Endothelial cell of umbilical vein (primary cell): ENCODE data around the gene DLEC1. TPM values are rescaled to one million over a fixed set of nuclear protein-coding genes. Genes with fewer than 3 reads are reported as not detected.

Experiments used
- BruUV-seq: library from RNA; stranded (reverse); fragments of 400-500 nt; replicated peaks from 2 replicates; lab custom pipeline; 2021; lab: Mats Ljungman, UMichigan
- CTCF ChIA-PET: fragments of 300-600, 350-600 bp; sonication (Branson Sonifier 250); formaldehyde crosslinking; loops from one replicate; lab custom pipeline; 2021; ENCODE audit warnings: antibody characterized with exemption, inconsistent platforms; lab: Charles Lee
- POLR2A ChIA-PET: fragments of 300-600, 350-600 bp; sonication (Branson Sonifier 250); formaldehyde crosslinking; loops from one replicate; lab custom pipeline; 2021; ENCODE audit warnings: antibody characterized with exemption, inconsistent platforms; lab: Charles Lee
- DNase-seq: peaks from one replicate; pipeline ENCODE4 v3.0.0-alpha.2; 2011; ENCODE audit warnings: low read depth, low spot score
- FAIRE-seq: peaks from 2 replicates; lab custom pipeline; 2011; peaks lifted over from hg19 to GRCh38; lab: Jason Lieb, UNC
- H2AFZ ChIP-seq: 2 replicates; pipeline ENCODE4 v1.6.0; 2012; ENCODE audit warnings: low read depth, low read length, control low read depth, inconsistent platforms
- H3K27ac ChIP-seq: 2 replicates; pipeline ENCODE4 v1.5.1; 2011; ENCODE audit warnings: low read depth, mild to moderate bottlenecking, control low read depth, low read length, moderate library complexity; ENCODE audit not compliant: insufficient read depth
- H3K27me3 ChIP-seq, 2 experiments: 2 replicates each; pipeline versions ENCODE4 v1.6.0 to v1.6.1; 2011; ENCODE audit warnings: low read length in 2 of 2, mixed read lengths in 1 of 2; ENCODE audit not compliant: control insufficient read depth in 2 of 2, insufficient read depth in 2 of 2
- H3K36me3 ChIP-seq, 2 experiments: 2 replicates in 1 of 2; 3 replicates in 1 of 2; pipeline ENCODE4 v1.5.1; 2011; ENCODE audit warnings: low read length in 2 of 2, mild to moderate bottlenecking in 1 of 2, moderate library complexity in 1 of 2; ENCODE audit not compliant: control insufficient read depth in 2 of 2, insufficient read depth in 2 of 2; ENCODE audit errors: extremely low read depth in 1 of 2
- H3K4me1 ChIP-seq: 3 replicates; pipeline ENCODE4 v1.5.1; 2011; ENCODE audit warnings: mild to moderate bottlenecking, low read length; ENCODE audit not compliant: control insufficient read depth, insufficient read depth; ENCODE audit errors: extremely low read depth
- H3K4me2 ChIP-seq: 2 replicates; pipeline ENCODE4 v1.6.1; 2011; ENCODE audit warnings: low read length, control low read depth, mixed read lengths; ENCODE audit not compliant: insufficient read depth
- H3K4me3 ChIP-seq, 3 experiments: fragments of 200-600 bp in 1 of 3; sonication (generic), shearing (Covaris generic) in 1 of 3; replicated peaks in 1 of 3; 2 replicates each; pipeline ENCODE4 v1.5.1; 2011 to 2016; ENCODE audit warnings: control low read depth in 3 of 3, low read length in 3 of 3, mild to moderate bottlenecking in 2 of 3, inconsistent platforms in 1 of 3, low read depth in 1 of 3, moderate library complexity in 1 of 3; ENCODE audit not compliant: insufficient read depth in 1 of 3
- H3K79me2 ChIP-seq: 2 replicates; pipeline ENCODE4 v1.6.0; 2012; ENCODE audit warnings: low read length, inconsistent platforms; ENCODE audit not compliant: control insufficient read depth, insufficient read depth
- H3K9ac ChIP-seq: replicated peaks from 2 replicates; pipeline ENCODE3; 2011; ENCODE audit warnings: low read length, control low read depth; ENCODE audit not compliant: insufficient read depth; ENCODE audit errors: extremely low read depth
- H3K9me1 ChIP-seq: replicated peaks from 3 replicates; pipeline ENCODE4 v1.6.0; 2011; ENCODE audit warnings: mild to moderate bottlenecking, low read length; ENCODE audit not compliant: control insufficient read depth, insufficient read depth; ENCODE audit errors: extremely low read depth
- H3K9me3 ChIP-seq: replicated peaks from 2 replicates; pipeline ENCODE4 v1.5.1; 2012; ENCODE audit warnings: low read length, inconsistent platforms; ENCODE audit not compliant: control insufficient read depth, insufficient read depth
- H4K20me1 ChIP-seq: replicated peaks from 2 replicates; pipeline ENCODE3; 2011; ENCODE audit warnings: mild to moderate bottlenecking, low read length; ENCODE audit not compliant: control insufficient read depth, insufficient read depth; ENCODE audit errors: extremely low read depth
- CTCF ChIP-seq, 2 donors: IDR thresholded peaks; 1 replicate in 1 of 2; 2 replicates in 1 of 2; pipeline ENCODE4 v1.5.1; 2011; ENCODE audit warnings: low read length in 2 of 2, mild to moderate bottlenecking in 2 of 2, moderate library complexity in 2 of 2, control low read depth in 1 of 2, inconsistent platforms in 1 of 2, low read depth in 1 of 2; ENCODE audit not compliant: insufficient read depth in 1 of 2; ENCODE audit errors: extremely low read depth in 1 of 2
- EZH2 ChIP-seq: IDR thresholded peaks from 2 replicates; pipeline ENCODE4 v1.6.1; 2012; ENCODE audit warnings: borderline replicate concordance, low read depth, mild to moderate bottlenecking, moderate library complexity, low read length, inconsistent platforms; ENCODE audit not compliant: severe bottlenecking
- FOS ChIP-seq: IDR thresholded peaks from 2 replicates; pipeline ENCODE4 v1.6.1; 2011; ENCODE audit warnings: mild to moderate bottlenecking, low read length, moderate library complexity, borderline replicate concordance; ENCODE audit not compliant: insufficient read depth
- GATA2 ChIP-seq: IDR thresholded peaks from 2 replicates; pipeline ENCODE4 v1.7.0; 2011; ENCODE audit warnings: low read depth, mild to moderate bottlenecking, moderate library complexity, mixed read lengths, low read length; ENCODE audit not compliant: insufficient read length, insufficient read depth
- JUN ChIP-seq: IDR thresholded peaks from 2 replicates; pipeline ENCODE4 v1.6.1; 2011; ENCODE audit warnings: borderline replicate concordance, low read depth; ENCODE audit not compliant: insufficient read length, insufficient read depth
- MAX ChIP-seq: IDR thresholded peaks from 2 replicates; pipeline ENCODE4 v1.6.1; 2011; ENCODE audit not compliant: insufficient read depth, insufficient read length
- MYC ChIP-seq: IDR thresholded peaks from one replicate; pipeline ENCODE4 v1.6.1; 2011; ENCODE audit warnings: mild to moderate bottlenecking, low read depth, low read length
- POLR2A ChIP-seq: IDR thresholded peaks from 2 replicates; pipeline ENCODE4 v1.6.1; 2012; ENCODE audit warnings: low read depth, mild to moderate bottlenecking, control low read depth, low read length
- POLR2AphosphoS5 ChIP-seq: IDR thresholded peaks from 2 replicates; pipeline ENCODE4 v1.6.1; 2012; ENCODE audit warnings: low read depth, mild to moderate bottlenecking, control low read depth, low read length, moderate library complexity; ENCODE audit not compliant: insufficient read depth
- dilution Hi-C: fragments of 300-500 bp; cut with MboI; formaldehyde crosslinking; loops from one replicate; pipeline ENCODE4 v1.15.0; 2019; ENCODE audit warnings: low sequenced_read_pairs; ENCODE audit not compliant: extremely low pct_ligation_motif_present
- intact Hi-C: fragments of 100-400 bp; cut with micrococcal nuclease; formaldehyde crosslinking; loops from one replicate; pipeline ENCODE4 v1.10.0; 2022
- polyA plus RNA-seq, 4 experiments: library from polyadenylated mRNA; depleted of rRNA in 3 of 4; stranded (reverse) in 3 of 4; unstranded in 1 of 4; fragments of >200 nt; gene quantifications; 2 replicates each; pipeline versions ENCODE4 v1.2.1 to v1.2.3, GENCODE V29; 2011 to 2012; ENCODE audit warnings: missing spikeins in 1 of 4
- total RNA-seq: library from RNA; stranded (reverse); gene quantifications from 2 replicates; pipeline ENCODE4 v1.2.3, GENCODE V29; 2021

DLEC1 gene
- total and polyA plus RNA-seq, 2 donors (not counting 3 experiments of a cell fraction or from before 2014, with no cell fraction given), result not detected

- intact Hi-C loops, result no loop called here
- no peaks in the 10 kb centered on the region for H3K9me3 ChIP-seq
- H3K9ac ChIP-seq, result no peak overlapping the region
- H4K20me1 ChIP-seq, result no peaks in the 10 kb centered on the region
- H3K27me3 ChIP-seq, result peaks cover 0 to 2% of the 10 kb centered on the region in 2 experiments
- no peak for FAIRE-seq
- POLR2A ChIA-PET, result no interaction called here
- no peaks in the 10 kb centered on the region for H3K4me1 ChIP-seq
- H2AFZ ChIP-seq, result no peak overlapping the region
- no peaks in the 10 kb centered on the region for H3K9me1 ChIP-seq
- BruUV-seq, result no TSS peak
- H3K36me3 ChIP-seq, result no peaks in the 10 kb centered on the region
- dilution Hi-C loops, result no loop called here
- TF ChIP-seq POLR2AphosphoS5, result no peak
- no peak for TF ChIP-seq MAX
- TF ChIP-seq MYC, result no peak
- H3K79me2 ChIP-seq, result no peaks in the 10 kb centered on the region
- CTCF ChIA-PET, result no interaction called here
- no peak overlapping the region for H3K27ac ChIP-seq
- H3K4me3 ChIP-seq, result no peak overlapping the region
- no peak overlapping the region for H3K4me2 ChIP-seq
- DNase-seq, result no peak
Measured at GRCh38 chr3:38085311-38085942, 46.4 kb downstream of the DLEC1 start.

GRCh38 chr3:38085943-38086324 lies 46.9 kb downstream of the DLEC1 start:
- POLR2A ChIA-PET, result no interaction called here
- H3K27me3 ChIP-seq, result peaks cover 0 to 2% of the 10 kb centered on the region in 2 experiments
- H3K9me1 ChIP-seq, result no peaks in the 10 kb centered on the region
- H3K4me2 ChIP-seq, result no peak overlapping the region
- no peak overlapping the region for H3K4me3 ChIP-seq
- H4K20me1 ChIP-seq, result no peaks in the 10 kb centered on the region
- no peaks in the 10 kb centered on the region for H3K36me3 ChIP-seq
- H3K79me2 ChIP-seq, result no peaks in the 10 kb centered on the region
- no TSS peak for BruUV-seq
- TF ChIP-seq MAX, result no peak
- TF ChIP-seq CTCF (IDR thresholded peaks at IDR 0.05; ENCODE audit: extremely low read depth in 1 of 2, insufficient read depth in 1 of 2, low read depth in 1 of 2, low read length in 2 of 2), result no peak
- TF ChIP-seq POLR2AphosphoS5, result no peak
- TF ChIP-seq JUN, result no peak
- no peak for TF ChIP-seq EZH2
- no peak for TF ChIP-seq GATA2
- no peak for TF ChIP-seq FOS
- no peak for TF ChIP-seq MYC
- no peak for TF ChIP-seq POLR2A
- DNase-seq (no peak), FAIRE-seq (no peak)
- H2AFZ ChIP-seq, result no peak overlapping the region
- H3K4me1 ChIP-seq, result no peaks in the 10 kb centered on the region
- CTCF ChIA-PET, result no interaction called here
- dilution Hi-C loops (no loop called here), intact Hi-C loops (no loop called here)
- H3K9ac ChIP-seq, result no peak overlapping the region
- no peaks in the 10 kb centered on the region for H3K9me3 ChIP-seq
- H3K27ac ChIP-seq, result no peak overlapping the region
